ENCODE results near the gene FLRT2. TPM values are rescaled to one million over a fixed set of nuclear protein-coding genes. Genes with fewer than 3 reads are reported as not detected.
A peak's percentile ranks its signal among the peaks of the same experiment; 100 is the strongest.

The FLRT2 gene
- total RNA-seq, 6 experiments from 2014 or later = 31.1 to 59.0 (median 37.1) TPM

GRCh38 chr14:85527006-85527405 is 2.9 kb upstream of the FLRT2 start:
- Mint-ChIP-seq H3K27me3 (ENCODE audit: insufficient read depth) (no peaks in the 10 kb centered on the region; the same call in 1 of the 2 replicates), H3K9me3 (no peaks in the 10 kb centered on the region), H3K4me3 (peak overlapping the region; percentile 92), H3K4me1 (ENCODE audit: low read depth) (peaks cover 44% of the 10 kb centered on the region), H3K36me3 (ENCODE audit: low read depth) (no peaks in the 10 kb centered on the region), H3K27ac (peak overlapping the region; percentile 95)
- peak; percentile 67 for DNase-seq
- TF ChIP-seq CTCF (IDR thresholded peaks at IDR 0.05) = no peak

DNA sequence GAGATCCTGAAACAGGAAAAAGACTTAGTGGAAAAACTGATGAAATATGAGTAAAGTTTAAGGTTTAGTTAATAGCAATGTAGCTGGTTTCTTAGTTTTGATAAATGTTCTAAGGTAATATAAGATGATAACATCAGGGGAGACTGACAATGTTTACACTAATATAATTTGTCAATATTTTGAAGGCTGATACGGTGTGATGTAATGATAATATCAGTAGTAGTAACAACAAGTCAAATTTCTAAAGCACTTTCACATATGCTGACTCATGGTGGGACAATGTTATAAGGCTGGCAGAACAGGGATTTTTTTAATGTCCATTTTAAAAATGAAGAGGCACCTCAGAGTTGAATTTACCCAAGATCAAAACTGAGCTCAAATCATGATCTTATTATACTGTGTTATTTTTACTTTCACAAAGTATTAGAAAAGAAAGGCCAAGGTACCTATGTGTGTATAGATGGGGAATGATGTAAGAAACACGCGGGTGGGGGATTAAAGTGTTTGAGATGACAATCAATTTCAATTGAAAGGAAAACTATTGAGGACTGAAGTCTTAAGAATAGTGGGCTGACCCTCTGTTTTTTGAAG is 2.4 kb upstream of the FLRT2 start:
- Mint-ChIP-seq H3K4me3 (peak overlapping the region; percentile 92), H3K27me3 (ENCODE audit: insufficient read depth) (no peaks in the 10 kb centered on the region; the same call in 1 of the 2 replicates), H3K36me3 (ENCODE audit: low read depth) (no peaks in the 10 kb centered on the region), H3K4me1 (ENCODE audit: low read depth) (peaks cover 49% of the 10 kb centered on the region), H3K27ac (peak overlapping the region; percentile 95), H3K9me3 (no peaks in the 10 kb centered on the region)
- DNase-seq = no peak
- TF ChIP-seq CTCF (IDR thresholded peaks at IDR 0.05) = no peak

DNA sequence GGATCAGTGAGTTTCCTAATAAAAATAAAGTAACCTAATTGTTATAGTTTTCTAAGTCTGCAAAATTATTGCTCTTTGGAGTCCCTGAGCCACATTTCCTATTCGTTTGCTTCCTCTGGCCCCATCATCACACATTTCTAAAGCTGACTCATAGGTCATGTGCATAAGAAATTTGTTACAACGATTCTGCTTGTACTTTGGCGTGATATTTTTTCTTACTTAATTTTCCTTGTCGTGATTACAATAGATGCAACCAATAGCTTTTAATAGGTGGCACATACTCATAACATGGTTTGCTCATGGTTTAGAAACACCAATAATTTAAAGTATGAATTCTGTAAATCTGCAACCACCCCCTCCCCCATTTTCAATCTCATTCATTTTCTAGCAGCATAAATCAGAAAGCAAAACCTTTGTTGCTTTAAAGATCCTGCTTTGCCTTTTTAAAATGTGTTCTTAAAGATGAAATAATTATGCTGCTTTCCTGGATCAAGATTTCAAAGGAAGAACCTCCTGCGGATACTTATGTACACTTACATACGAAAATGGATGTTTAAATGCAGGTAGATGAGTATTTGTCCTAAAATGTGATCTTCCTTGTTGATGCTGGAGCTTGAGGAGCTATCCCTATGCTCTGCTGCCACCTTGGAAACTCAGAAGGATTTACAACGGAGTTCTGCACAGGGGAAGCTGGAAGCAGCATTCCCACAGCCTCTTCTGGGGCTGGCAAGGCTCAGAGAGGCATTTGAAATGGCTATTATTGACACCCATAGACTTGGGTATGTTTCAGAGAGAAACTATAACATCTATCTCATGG is 1.7 kb upstream of the FLRT2 start:
- peak overlapping the region; percentile 92 for H3K4me3 Mint-ChIP-seq
- peak overlapping the region; percentile 95 for H3K27ac Mint-ChIP-seq
- H3K27me3 Mint-ChIP-seq (ENCODE audit: insufficient read depth) = no peaks in the 10 kb centered on the region; the same call in 1 of the 2 replicates
- no peaks in the 10 kb centered on the region for H3K36me3 Mint-ChIP-seq (ENCODE audit: low read depth)
- H3K9me3 Mint-ChIP-seq = no peaks in the 10 kb centered on the region
- DNase-seq = peak; percentile 78
- peaks cover 53% of the 10 kb centered on the region for H3K4me1 Mint-ChIP-seq (ENCODE audit: low read depth)
- peak; percentile 75 for TF ChIP-seq CTCF (IDR thresholded peaks at IDR 0.05)

DNA sequence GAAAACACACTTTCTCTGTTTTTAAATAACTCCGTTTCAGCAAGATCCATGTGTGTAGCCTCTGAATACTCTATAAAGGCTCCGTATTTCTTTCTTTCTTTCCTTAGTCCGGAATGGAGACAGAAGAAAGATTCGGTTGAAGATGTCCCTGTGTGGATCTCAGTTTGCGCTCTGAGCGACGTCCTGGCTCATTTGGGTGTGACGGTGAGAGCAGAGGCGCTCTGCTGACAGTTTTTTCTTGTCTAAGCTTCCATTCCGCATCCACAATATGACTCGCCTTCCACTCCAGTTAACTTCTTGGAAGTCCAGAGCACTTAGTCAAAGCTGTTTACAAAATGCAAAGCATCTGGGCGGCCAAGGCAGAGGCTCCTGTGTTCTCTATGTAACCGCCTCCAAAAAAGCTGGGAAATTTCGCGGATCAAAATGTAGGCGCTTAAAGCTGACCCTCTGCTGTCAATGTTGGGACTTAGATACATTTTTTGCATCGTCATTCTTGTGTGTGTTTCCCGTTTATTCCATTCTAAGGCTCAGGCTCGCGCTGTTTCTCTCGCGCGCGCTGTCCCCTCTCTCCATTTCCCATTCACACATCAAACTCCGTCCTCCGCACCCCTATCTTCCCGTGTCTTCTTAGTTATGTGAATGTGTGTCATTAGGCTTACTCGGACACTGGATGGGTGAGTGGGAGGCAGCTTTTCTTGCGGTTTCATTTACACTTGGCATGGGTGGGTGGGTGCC is 880 bp upstream of the FLRT2 start:
- Mint-ChIP-seq H3K4me1 (ENCODE audit: low read depth) (peaks cover 53% of the 10 kb centered on the region), H3K4me3 (peak overlapping the region; percentile 92), H3K27ac (peak overlapping the region; percentile 95), H3K9me3 (no peaks in the 10 kb centered on the region), H3K27me3 (ENCODE audit: insufficient read depth) (no peaks in the 10 kb centered on the region; the same call in 1 of the 2 replicates), H3K36me3 (ENCODE audit: low read depth) (no peaks in the 10 kb centered on the region)
- peak; percentile 76 for DNase-seq
- peak; percentile 39; the same call in 1 of the 2 replicates for TF ChIP-seq CTCF (IDR thresholded peaks at IDR 0.05)

GRCh38 chr14:85530626-85531025 is 682 bp downstream of the FLRT2 start:
- H3K4me3 Mint-ChIP-seq = peak overlapping the region; percentile 92
- no peaks in the 10 kb centered on the region; the same call in 1 of the 2 replicates for H3K27me3 Mint-ChIP-seq (ENCODE audit: insufficient read depth)

More at GRCh38 chr14:85530626-85531025, 682 bp downstream of the FLRT2 start:
- no peak for TF ChIP-seq CTCF (IDR thresholded peaks at IDR 0.05)
- Mint-ChIP-seq H3K9me3 (no peaks in the 10 kb centered on the region), H3K27ac (peak overlapping the region; percentile 95), H3K4me1 (ENCODE audit: low read depth) (peaks cover 64% of the 10 kb centered on the region), H3K36me3 (ENCODE audit: low read depth) (no peaks in the 10 kb centered on the region)
- no peak for DNase-seq

Data from HFFc6 (cell line).